Fibroblast of the aortic adventitia (primary cell): ENCODE results near the gene TCF3. TPM values are rescaled to one million over a fixed set of nuclear protein-coding genes. Genes with fewer than 3 reads are reported as not detected.

Experiments
- DNase-seq: peaks from one replicate; pipeline ENCODE4 v3.0.0-alpha.2; 2010; ENCODE audit warnings: low read depth
- H3K4me3 ChIP-seq: 2 replicates; pipeline ENCODE4 v1.5.1; 2011; ENCODE audit warnings: low read depth, mild to moderate bottlenecking, control low read depth, low read length, moderate library complexity
- small RNA-seq: library from RNA; depleted of rRNA; stranded (forward); fragments of <200 nt; gene quantifications from one replicate; pipeline ENCODE3, GENCODE V24; 2012
- total RNA-seq: library from RNA; depleted of rRNA; stranded (reverse); fragments of >200 nt; gene quantifications from 2 replicates; pipeline ENCODE4 v1.2.3, GENCODE V29; 2012; ENCODE audit warnings: low replicate concordance
- TF ChIP-seq, protein P1 (sequence below): IDR thresholded peaks from 2 replicates; pipeline ENCODE4 v1.5.1; 2011; ENCODE audit warnings: mild to moderate bottlenecking, low read length, control low read depth, inconsistent platforms; ENCODE audit not compliant: insufficient read depth

TCF3 gene
- total RNA-seq, 1 donor, result 74.2 TPM

DNA sequence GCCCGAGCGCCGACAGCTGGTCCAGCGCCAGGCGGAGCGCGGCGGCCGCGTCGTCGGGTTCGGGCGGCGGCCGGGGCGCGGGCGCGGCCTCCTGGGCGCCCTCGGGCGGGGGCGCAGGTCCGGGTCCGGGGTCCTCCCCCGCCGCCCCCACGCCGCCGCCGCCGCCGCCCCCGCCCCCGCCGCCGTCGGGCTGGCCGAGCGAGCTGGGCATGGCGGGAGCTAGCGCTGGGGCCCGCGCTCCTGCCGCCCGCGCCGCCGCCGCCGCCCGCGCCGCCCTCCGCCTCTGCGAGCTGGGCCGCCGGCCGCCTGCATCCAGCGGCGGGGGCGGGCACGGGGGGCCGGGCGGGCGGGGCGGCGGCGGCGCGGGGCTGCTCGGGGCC is 84.6 kb downstream of the TCF3 start:
- peak overlapping the region; percentile 79 for H3K4me3 ChIP-seq
- no peak for DNase-seq
- TF ChIP-seq, protein P1, sequence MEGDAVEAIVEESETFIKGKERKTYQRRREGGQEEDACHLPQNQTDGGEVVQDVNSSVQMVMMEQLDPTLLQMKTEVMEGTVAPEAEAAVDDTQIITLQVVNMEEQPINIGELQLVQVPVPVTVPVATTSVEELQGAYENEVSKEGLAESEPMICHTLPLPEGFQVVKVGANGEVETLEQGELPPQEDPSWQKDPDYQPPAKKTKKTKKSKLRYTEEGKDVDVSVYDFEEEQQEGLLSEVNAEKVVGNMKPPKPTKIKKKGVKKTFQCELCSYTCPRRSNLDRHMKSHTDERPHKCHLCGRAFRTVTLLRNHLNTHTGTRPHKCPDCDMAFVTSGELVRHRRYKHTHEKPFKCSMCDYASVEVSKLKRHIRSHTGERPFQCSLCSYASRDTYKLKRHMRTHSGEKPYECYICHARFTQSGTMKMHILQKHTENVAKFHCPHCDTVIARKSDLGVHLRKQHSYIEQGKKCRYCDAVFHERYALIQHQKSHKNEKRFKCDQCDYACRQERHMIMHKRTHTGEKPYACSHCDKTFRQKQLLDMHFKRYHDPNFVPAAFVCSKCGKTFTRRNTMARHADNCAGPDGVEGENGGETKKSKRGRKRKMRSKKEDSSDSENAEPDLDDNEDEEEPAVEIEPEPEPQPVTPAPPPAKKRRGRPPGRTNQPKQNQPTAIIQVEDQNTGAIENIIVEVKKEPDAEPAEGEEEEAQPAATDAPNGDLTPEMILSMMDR, result no peak

DNA sequence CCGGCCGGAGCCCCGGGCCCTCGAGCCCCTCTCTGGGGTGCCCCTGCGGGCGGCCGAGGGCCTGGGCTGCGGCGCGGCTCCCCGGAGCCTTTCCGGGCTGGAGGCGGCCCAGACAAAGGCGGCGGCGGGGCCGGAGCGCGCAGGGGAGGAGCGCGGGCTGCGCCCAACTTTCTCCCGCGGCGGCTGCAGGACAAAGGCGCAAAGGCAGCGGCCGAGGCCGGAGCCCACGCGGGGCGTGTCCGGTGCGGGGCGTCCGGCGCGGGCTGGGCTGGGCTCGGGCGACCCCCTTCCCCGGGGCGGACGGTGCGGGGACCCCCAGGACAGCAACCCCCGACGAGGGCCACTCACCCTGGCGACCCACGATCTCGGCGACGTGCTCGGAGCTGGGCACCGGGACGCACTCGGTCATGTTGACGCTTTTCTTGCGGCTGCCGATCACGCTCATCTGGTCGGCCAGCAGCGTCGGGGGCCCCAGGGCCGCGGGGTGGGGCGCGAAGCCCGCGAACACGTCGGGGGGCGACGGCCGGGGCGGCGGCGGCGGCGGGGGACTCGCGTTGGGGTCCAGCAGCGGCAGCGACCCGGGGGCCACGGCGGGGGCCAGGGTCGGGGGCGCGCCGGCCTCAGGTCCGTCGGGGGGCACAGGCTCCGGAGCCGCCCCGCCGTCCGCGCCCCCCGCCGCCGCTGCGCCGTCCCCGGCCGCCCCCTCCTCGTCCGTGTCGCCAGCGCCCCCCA is 85.1 kb downstream of the TCF3 start:
- peak overlapping the region; percentile 79 for H3K4me3 ChIP-seq
- TF ChIP-seq, protein P1, result no peak
- DNase-seq, result peak; percentile 28

DNA sequence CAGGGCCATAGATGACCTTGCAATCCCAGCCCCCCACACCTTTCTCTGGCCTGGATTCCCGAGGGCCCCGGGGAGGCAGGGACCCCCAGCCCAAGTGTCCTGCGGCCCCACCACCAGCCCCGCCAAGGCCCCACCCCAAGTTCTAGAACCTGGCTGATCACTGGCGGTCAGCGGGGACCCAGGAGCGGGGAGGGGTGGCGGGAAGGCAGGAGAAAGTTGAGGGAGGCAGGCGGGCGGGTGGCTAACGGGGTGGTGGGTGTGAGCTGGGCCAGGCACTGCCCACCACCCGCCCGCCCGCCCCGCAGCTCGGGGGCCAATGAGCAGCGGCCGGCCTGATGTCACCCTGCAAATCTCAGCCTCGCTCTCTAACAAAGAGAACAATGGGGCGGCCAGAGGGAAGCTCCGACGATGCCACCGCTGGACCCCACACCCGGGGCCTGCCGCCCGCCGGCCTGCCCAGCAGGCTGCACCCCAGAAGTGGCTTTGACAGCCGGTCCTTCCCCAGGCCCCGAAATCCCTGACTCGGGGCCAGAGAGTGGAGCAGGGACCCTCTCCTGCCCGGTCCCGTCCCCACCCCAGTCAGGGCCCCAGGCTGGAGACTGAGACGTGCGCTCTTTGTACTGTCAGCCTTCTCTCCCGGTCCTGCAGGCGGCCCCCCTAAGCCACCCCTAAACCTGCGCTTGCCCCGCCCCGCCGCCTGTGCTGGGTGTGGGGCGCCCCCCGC is 85.9 kb downstream of the TCF3 start:
- peak; percentile 79 for DNase-seq
- TF ChIP-seq, protein P1, result no peak

DNA sequence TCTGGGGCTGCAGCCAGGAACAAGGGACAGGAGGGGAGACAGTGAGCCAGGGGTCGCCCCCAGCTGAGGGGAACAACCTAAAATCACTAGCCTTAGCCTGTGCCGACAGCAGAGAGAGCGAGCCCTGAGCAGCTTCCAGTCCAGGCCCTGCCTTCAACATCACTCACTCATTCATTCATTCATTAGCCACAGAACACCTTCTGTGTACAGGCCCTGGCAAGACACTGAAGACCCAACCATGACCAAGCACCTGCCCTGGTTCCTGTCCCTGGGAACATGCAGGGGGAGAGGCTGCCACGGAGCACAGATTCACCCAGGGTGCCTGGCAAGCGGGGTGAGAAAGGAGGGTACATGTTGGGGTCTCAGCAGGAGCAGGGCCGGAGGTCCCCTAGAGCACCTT is 89.2 kb downstream of the TCF3 start:
- H3K4me3 ChIP-seq, result no peak overlapping the region
- TF ChIP-seq, protein P1, result no peak
- no peak for DNase-seq

More for the DNA sequence above, 85.9 kb downstream of the TCF3 start:
- H3K4me3 ChIP-seq, result peak overlapping the region; percentile 79

DNA sequence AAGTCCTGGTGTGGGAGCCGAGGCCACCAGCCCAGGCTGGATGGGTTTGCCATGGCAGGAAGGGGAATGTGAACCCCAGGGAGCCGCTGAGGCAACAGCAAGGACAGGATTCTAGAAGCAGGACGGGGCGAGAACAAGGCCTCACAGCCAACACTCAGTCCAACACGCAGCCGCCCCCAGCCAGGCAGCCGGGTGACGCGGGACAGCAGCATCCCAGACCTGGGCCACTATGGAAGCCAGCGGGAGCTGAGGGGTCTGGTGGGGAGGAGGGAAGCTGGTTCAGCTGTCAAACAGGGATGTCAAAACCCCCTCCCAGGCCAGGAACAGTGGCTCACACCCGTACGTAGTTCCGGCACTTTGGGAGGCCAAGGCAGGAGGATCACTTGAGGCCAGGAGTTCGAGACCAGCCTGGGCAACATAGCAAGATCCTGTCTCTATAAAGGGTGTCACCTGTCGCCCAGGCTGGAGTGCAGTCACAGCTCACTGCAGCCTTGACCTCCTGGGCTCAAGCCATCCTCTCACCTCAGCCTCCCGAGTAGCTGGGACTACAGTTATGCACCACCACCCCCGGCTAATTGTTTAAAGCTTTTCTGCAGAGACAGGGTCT is 91.1 kb downstream of the TCF3 start:
- TF ChIP-seq, protein P1, result no peak
- no peak overlapping the region for H3K4me3 ChIP-seq
- DNase-seq, result no peak

DNA sequence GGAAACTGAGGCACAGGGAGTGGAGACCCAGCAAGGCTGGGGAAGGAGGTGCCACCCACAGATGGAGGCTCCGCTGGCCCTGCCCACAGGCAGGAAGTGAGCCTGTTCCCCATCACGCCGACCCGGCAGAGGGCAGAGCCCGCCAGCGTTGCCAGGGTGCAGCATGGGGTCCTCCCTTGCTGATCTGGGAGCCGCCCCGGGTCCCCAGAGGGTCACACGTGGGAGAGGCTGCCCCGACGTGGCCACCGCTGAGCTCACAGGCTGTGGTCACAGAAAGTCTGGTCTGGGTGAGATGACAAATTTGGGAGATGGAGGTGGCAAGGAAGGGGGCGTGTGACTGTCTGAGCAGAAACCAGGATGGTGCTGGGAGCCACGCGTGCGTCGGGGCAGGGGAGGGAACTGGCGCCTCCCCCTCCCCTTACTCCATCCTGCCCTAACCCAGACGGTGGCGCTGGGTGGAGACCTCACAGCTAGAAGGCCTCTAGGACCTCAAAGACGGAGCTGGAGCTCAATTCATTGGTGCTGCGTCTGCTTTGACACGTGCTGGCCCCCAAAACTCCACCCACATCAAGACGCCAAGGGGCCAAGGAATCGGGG is 92.0 kb downstream of the TCF3 start:
- no peak overlapping the region for H3K4me3 ChIP-seq
- no peak for DNase-seq
- TF ChIP-seq, protein P1, result no peak

Small RNA genes within 50 kb of the gene (small RNA-seq; reads per million reads assigned to genes)
- gene AC005943.2 (not detected), gene RN7SL477P (not detected), gene RNU6-1223P (not detected)

Other genes starting within 250 kb of the TCF3 start
- 17.3 and 43.8 TPM in 2 replicates for gene DAZAP1, start 245.0 kb downstream of the TCF3 start, total RNA-seq
- 567 and 712 TPM in 2 replicates for gene RPS15, start 214.2 kb downstream of the TCF3 start, total RNA-seq
- 0.27 and 0.57 TPM in 2 replicates for gene APC2, start 202.5 kb downstream of the TCF3 start, total RNA-seq
- gene C19orf25, start 173.4 kb downstream of the TCF3 start, total RNA-seq, result 13.2 and 26.8 TPM in 2 replicates
- 0.25 and 2.2 TPM in 2 replicates for gene PCSK4, start 162.3 kb downstream of the TCF3 start, total RNA-seq
- gene REEP6, start 161.4 kb downstream of the TCF3 start, total RNA-seq, result 0.65 and 2.8 TPM in 2 replicates
- 1.2 and 4.2 TPM in 2 replicates for gene ADAMTSL5, start 139.6 kb downstream of the TCF3 start, total RNA-seq
- gene PLK5, start 128.5 kb downstream of the TCF3 start, total RNA-seq, result not detected in 2 replicates
- gene MEX3D, start 84.3 kb downstream of the TCF3 start, total RNA-seq, result 19.0 and 27.6 TPM in 2 replicates
- gene MBD3, start 59.8 kb downstream of the TCF3 start, total RNA-seq, result 66.3 and 77.3 TPM in 2 replicates
- gene UQCR11, start 47.2 kb downstream of the TCF3 start, total RNA-seq, result 28.9 and 37.6 TPM in 2 replicates
- not detected in 2 replicates for gene ONECUT3, start 100.9 kb upstream of the TCF3 start, total RNA-seq
- gene ATP8B3, start 159.7 kb upstream of the TCF3 start, total RNA-seq, result 0.16 and 3.3 TPM in 2 replicates
- 9.0 and 13.0 TPM in 2 replicates for gene REXO1, start 195.9 kb upstream of the TCF3 start, total RNA-seq
- 6.5 and 7.3 TPM in 2 replicates for gene KLF16, start 211.0 kb upstream of the TCF3 start, total RNA-seq
- 48.0 and 51.2 TPM in 2 replicates for gene ABHD17A, start 232.9 kb upstream of the TCF3 start, total RNA-seq